ENCODE results near the gene RFX8. TPM values are rescaled to one million over a fixed set of nuclear protein-coding genes. Genes with fewer than 3 reads are reported as not detected.
A peak's percentile ranks its signal among the peaks of the same experiment; 100 is the strongest.

The RFX8 gene
- total RNA-seq, 1 donor from 2014 or later = not detected

- ATAC-seq (peak; percentile 88), DNase-seq (no peak)
- intact Hi-C loops (cut with DNase I) = no loop called here
- no peak overlapping the region for H3K27ac ChIP-seq
- H3K4me3 ChIP-seq = no peak overlapping the region
- H3K27me3 ChIP-seq = no peaks in the 10 kb centered on the region
- H3K4me1 ChIP-seq = no peaks in the 10 kb centered on the region
- no peaks in the 10 kb centered on the region for H3K36me3 ChIP-seq
- TF ChIP-seq, protein P1, sequence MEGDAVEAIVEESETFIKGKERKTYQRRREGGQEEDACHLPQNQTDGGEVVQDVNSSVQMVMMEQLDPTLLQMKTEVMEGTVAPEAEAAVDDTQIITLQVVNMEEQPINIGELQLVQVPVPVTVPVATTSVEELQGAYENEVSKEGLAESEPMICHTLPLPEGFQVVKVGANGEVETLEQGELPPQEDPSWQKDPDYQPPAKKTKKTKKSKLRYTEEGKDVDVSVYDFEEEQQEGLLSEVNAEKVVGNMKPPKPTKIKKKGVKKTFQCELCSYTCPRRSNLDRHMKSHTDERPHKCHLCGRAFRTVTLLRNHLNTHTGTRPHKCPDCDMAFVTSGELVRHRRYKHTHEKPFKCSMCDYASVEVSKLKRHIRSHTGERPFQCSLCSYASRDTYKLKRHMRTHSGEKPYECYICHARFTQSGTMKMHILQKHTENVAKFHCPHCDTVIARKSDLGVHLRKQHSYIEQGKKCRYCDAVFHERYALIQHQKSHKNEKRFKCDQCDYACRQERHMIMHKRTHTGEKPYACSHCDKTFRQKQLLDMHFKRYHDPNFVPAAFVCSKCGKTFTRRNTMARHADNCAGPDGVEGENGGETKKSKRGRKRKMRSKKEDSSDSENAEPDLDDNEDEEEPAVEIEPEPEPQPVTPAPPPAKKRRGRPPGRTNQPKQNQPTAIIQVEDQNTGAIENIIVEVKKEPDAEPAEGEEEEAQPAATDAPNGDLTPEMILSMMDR (IDR thresholded peaks at IDR 0.05) = peak; percentile 33
- no peaks in the 10 kb centered on the region for H3K9me3 ChIP-seq
Observed at GRCh38 chr2:101349893-101350662, 124.8 kb downstream of the RFX8 start.

DNA sequence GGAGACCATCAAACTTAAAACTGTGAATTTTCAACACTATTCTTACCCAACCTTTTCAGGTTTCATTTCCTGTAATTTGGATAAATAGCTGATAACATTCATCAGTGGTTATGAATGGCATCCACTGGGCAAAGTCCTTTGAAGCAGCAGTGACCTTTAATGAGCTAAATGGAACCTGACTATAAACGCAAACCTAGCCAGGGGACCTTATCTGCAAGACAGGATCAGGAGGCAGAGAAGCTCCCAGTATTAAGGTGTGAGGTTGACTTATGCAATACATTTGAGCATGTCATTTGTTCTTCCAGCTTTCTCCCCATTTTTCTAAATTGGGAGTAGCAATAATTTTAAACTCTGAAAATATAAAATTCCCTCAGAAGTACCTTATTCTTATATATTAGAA, 126.0 kb downstream of the RFX8 start:
- Histone ChIP-seq H3K9me3 (no peaks in the 10 kb centered on the region), H3K4me3 (no peak overlapping the region), H3K36me3 (no peaks in the 10 kb centered on the region), H3K27ac (no peak overlapping the region), H3K27me3 (no peaks in the 10 kb centered on the region), H3K4me1 (no peaks in the 10 kb centered on the region)
- DNase-seq (no peak), ATAC-seq (no peak)
- intact Hi-C loops (cut with DNase I) = no loop called here
- TF ChIP-seq, protein P1 (IDR thresholded peaks at IDR 0.05) = no peak

Other genes starting within 250 kb of the RFX8 start
- 30.6 TPM for gene CNOT11, start 222.2 kb downstream of the RFX8 start, total RNA-seq
- gene RNF149, start 166.4 kb downstream of the RFX8 start, total RNA-seq = 94.0 TPM
- gene CREG2, start 87.6 kb downstream of the RFX8 start, total RNA-seq = not detected
- gene MAP4K4, start 222.6 kb upstream of the RFX8 start, total RNA-seq = 88.7 TPM